ENCODE data around the gene TESK1.

DNA sequence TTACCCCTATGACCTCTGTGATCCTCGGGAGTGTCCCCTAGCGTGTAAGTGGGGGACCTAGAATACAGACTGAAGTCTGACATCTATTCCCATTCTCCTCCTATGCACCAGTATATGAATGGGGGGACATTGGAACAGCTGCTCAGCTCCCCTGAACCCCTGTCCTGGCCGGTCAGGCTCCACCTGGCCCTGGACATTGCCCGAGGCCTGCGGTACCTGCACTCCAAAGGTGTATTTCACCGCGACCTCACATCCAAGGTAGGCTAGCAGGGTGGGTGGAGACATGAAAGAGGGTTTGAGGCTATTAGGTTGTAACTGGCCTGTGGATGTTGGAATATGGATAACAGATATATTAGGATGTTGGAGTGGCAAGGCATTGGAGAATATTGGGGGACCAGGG is 1.7 kb downstream of the TESK1 start:
- no peak for TF ChIP-seq POLR2AphosphoS5 (IDR thresholded peaks at IDR 0.05; ENCODE audit: low read depth)
- no peak for TF ChIP-seq GABPA (IDR thresholded peaks at IDR 0.05; ENCODE audit: low read depth)
